ENCODE results near the gene TPPP. TPM values are rescaled to one million over a fixed set of nuclear protein-coding genes. Genes with fewer than 3 reads are reported as not detected.
"Not testable (repeated sequence)": the region's sequence is repeated elsewhere in the genome, so short reads cannot be mapped to it uniquely, and the experiment has no call there.

The TPPP gene
- 10 to 100 TPM; 10.5 to 22.2 (median 16.2) TPM for total RNA-seq

- H3K9me3 ChIP-seq, H3K36me3 ChIP-seq, H3K27me3 ChIP-seq, H3K27ac ChIP-seq: not testable (repeated sequence)
- Histone ChIP-seq H3K4me1 (peaks cover 11% of the 10 kb centered on the region), H3K4me3 (peak within 1 kb of the TSS; percentile 65)
- peak in 1 of 2 donors; percentile 23 for TF ChIP-seq POLR2A (IDR thresholded peaks at IDR 0.05)
- peak; percentile 84 to 92 for DNase-seq (ENCODE audit: low spot score in 2 of 2)
- WGBS: no CpG with 5 or more reads among the region's 109 CpGs
Measured at GRCh38 chr5:693271-694041, at the start of gene TPPP. Gene TPPP (minus strand): TSS chr5:693352. CDS start chr5:678060, 15,292 bp downstream.

GRCh38 chr5:742276-742675 is 49.1 kb upstream of the TPPP start:
- not testable (repeated sequence) for H3K27ac ChIP-seq; H3K36me3 ChIP-seq; H3K4me1 ChIP-seq; H3K4me3 ChIP-seq; DNase-seq (ENCODE audit: low spot score in 2 of 2); H3K9me3 ChIP-seq; H3K27me3 ChIP-seq
- 89% methylated on average over 6 of the region's 6 CpGs for WGBS

GRCh38 chr5:734145-734544 is 41.0 kb upstream of the TPPP start:
- not testable (repeated sequence) for H3K4me1 ChIP-seq; H3K27ac ChIP-seq; H3K36me3 ChIP-seq; DNase-seq (ENCODE audit: low spot score in 2 of 2); H3K9me3 ChIP-seq; H3K27me3 ChIP-seq; H3K4me3 ChIP-seq
- WGBS: no CpG with 5 or more reads among the region's 1 CpG

GRCh38 chr5:732754-733454 is 39.8 kb upstream of the TPPP start:
- not testable (repeated sequence) for H3K27ac ChIP-seq; H3K27me3 ChIP-seq; H3K36me3 ChIP-seq; H3K9me3 ChIP-seq; H3K4me3 ChIP-seq; DNase-seq (ENCODE audit: low spot score in 2 of 2); H3K4me1 ChIP-seq
- 94% methylated on average over 10 of the region's 10 CpGs for WGBS

GRCh38 chr5:729225-729624 is 36.1 kb upstream of the TPPP start:
- not testable (repeated sequence) for DNase-seq (ENCODE audit: low spot score in 2 of 2); H3K9me3 ChIP-seq; H3K4me1 ChIP-seq; H3K27me3 ChIP-seq; H3K4me3 ChIP-seq; H3K36me3 ChIP-seq; H3K27ac ChIP-seq
- WGBS: 73% methylated on average over 4 of the region's 7 CpGs

GRCh38 chr5:727087-727486 is 33.9 kb upstream of the TPPP start:
- not testable (repeated sequence) for H3K9me3 ChIP-seq; H3K27ac ChIP-seq; H3K36me3 ChIP-seq; H3K4me3 ChIP-seq; H3K27me3 ChIP-seq; H3K4me1 ChIP-seq; DNase-seq (ENCODE audit: low spot score in 2 of 2)
- WGBS: 96% methylated on average over 4 of the region's 9 CpGs

GRCh38 chr5:723865-724264 is 30.7 kb upstream of the TPPP start:
- 77% methylated on average over 2 of the region's 6 CpGs for WGBS
- not testable (repeated sequence) for H3K27ac ChIP-seq; H3K4me3 ChIP-seq; H3K4me1 ChIP-seq; H3K36me3 ChIP-seq; H3K9me3 ChIP-seq; H3K27me3 ChIP-seq; DNase-seq (ENCODE audit: low spot score in 2 of 2)

GRCh38 chr5:723309-723708 is 30.2 kb upstream of the TPPP start:
- H3K27ac ChIP-seq; H3K9me3 ChIP-seq; H3K27me3 ChIP-seq; H3K4me3 ChIP-seq; DNase-seq (ENCODE audit: low spot score in 2 of 2); H3K4me1 ChIP-seq; H3K36me3 ChIP-seq: not testable (repeated sequence)
- WGBS: no CpG with 5 or more reads among the region's 4 CpGs

GRCh38 chr5:719379-719778 is 26.2 kb upstream of the TPPP start:
- not testable (repeated sequence) for H3K36me3 ChIP-seq, H3K4me1 ChIP-seq
- WGBS: 94% methylated on average over 1 of the region's 1 CpG

GRCh38 chr5:717143-717542 is 24.0 kb upstream of the TPPP start:
- WGBS: 47% methylated on average over 7 of the region's 7 CpGs
- Histone ChIP-seq H3K4me3 (no peak overlapping the region), H3K36me3 (no peaks in the 10 kb centered on the region), H3K9me3 (no peaks in the 10 kb centered on the region), H3K27me3 (no peaks in the 10 kb centered on the region), H3K4me1 (no peaks in the 10 kb centered on the region), H3K27ac (no peak overlapping the region)
- no peak for DNase-seq (ENCODE audit: low spot score in 2 of 2)
- no peak for TF ChIP-seq POLR2A (IDR thresholded peaks at IDR 0.05)
- TF ChIP-seq CTCF (IDR thresholded peaks at IDR 0.05): no peak
- TF ChIP-seq POLR2AphosphoS5 (IDR thresholded peaks at IDR 0.05): no peak

More at GRCh38 chr5:719379-719778, 26.2 kb upstream of the TPPP start:
- H3K27ac ChIP-seq; H3K4me3 ChIP-seq; H3K9me3 ChIP-seq; H3K27me3 ChIP-seq; DNase-seq (ENCODE audit: low spot score in 2 of 2): not testable (repeated sequence)

GRCh38 chr5:716740-717139 is 23.6 kb upstream of the TPPP start:
- not testable (repeated sequence) for H3K27ac ChIP-seq; H3K9me3 ChIP-seq; DNase-seq (ENCODE audit: low spot score in 2 of 2); H3K4me1 ChIP-seq; H3K36me3 ChIP-seq; H3K4me3 ChIP-seq; H3K27me3 ChIP-seq
- 37% methylated on average over 4 of the region's 4 CpGs for WGBS

GRCh38 chr5:715636-716035 is 22.5 kb upstream of the TPPP start:
- not testable (repeated sequence) for H3K27me3 ChIP-seq; H3K4me3 ChIP-seq; H3K36me3 ChIP-seq; H3K9me3 ChIP-seq; H3K27ac ChIP-seq; H3K4me1 ChIP-seq; DNase-seq (ENCODE audit: low spot score in 2 of 2)
- 95% methylated on average over 4 of the region's 4 CpGs for WGBS
